Adrenal gland (tissue), 5 donors: ENCODE measurements around the gene INPP1.

ENCODE experiments used
- POLR2A ChIP-seq, 2 donors: fragments of 450-650 bp; IDR thresholded peaks; one replicate each; pipeline ENCODE4 v1.6.1; 2017; ENCODE audit warnings: antibody characterized with exemption in 2 of 2, mild to moderate bottlenecking in 2 of 2, moderate library complexity in 1 of 2
- TF ChIP-seq, protein P1 (sequence below), 6 experiments: fragments of 450-650 bp in 4 of 6; fragments of 200-600 bp in 2 of 6; sonication (generic) in 1 of 6; IDR thresholded peaks; 1 replicate in 5 of 6; 2 replicates in 1 of 6; pipeline versions ENCODE4 v1.5.1 to v1.8.0; 2016 to 2021; ENCODE audit warnings: antibody characterized with exemption in 6 of 6, mild to moderate bottlenecking in 2 of 6, moderate library complexity in 1 of 6
- donor health status: DM: no; HTN: no; CAD: no.

DNA sequence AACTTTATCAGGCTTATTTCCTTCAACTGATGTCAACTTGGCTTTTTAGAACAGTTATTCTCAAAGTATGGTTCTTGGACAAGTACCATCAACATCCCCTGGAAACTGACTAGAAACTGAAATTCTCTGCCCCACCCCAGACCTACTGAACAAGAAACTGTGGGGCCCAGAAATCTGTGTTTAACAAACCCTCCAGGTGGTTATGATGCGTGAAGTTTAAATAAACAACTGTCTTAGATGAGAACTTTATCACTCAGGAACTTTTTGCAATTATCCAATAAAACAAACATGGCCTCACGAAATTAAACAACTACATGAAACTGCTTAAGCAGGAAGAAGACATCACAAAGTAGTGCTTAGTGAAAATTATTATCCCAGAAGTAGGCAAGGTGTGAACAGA is 28.1 kb upstream of the INPP1 start:
- TF ChIP-seq, protein P1, sequence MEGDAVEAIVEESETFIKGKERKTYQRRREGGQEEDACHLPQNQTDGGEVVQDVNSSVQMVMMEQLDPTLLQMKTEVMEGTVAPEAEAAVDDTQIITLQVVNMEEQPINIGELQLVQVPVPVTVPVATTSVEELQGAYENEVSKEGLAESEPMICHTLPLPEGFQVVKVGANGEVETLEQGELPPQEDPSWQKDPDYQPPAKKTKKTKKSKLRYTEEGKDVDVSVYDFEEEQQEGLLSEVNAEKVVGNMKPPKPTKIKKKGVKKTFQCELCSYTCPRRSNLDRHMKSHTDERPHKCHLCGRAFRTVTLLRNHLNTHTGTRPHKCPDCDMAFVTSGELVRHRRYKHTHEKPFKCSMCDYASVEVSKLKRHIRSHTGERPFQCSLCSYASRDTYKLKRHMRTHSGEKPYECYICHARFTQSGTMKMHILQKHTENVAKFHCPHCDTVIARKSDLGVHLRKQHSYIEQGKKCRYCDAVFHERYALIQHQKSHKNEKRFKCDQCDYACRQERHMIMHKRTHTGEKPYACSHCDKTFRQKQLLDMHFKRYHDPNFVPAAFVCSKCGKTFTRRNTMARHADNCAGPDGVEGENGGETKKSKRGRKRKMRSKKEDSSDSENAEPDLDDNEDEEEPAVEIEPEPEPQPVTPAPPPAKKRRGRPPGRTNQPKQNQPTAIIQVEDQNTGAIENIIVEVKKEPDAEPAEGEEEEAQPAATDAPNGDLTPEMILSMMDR (IDR thresholded peaks at IDR 0.05) = no peak
- no peak for TF ChIP-seq POLR2A (IDR thresholded peaks at IDR 0.05)
